Raji (cell line): ENCODE measurements around the gene PKDCC.

ENCODE experiments used
- POLR2A ChIP-seq: IDR thresholded peaks from 2 replicates; pipeline ENCODE4 v1.6.1; 2011; ENCODE audit warnings: low read depth, low read length, control low read depth; ENCODE audit not compliant: insufficient read depth

Gene PKDCC

DNA sequence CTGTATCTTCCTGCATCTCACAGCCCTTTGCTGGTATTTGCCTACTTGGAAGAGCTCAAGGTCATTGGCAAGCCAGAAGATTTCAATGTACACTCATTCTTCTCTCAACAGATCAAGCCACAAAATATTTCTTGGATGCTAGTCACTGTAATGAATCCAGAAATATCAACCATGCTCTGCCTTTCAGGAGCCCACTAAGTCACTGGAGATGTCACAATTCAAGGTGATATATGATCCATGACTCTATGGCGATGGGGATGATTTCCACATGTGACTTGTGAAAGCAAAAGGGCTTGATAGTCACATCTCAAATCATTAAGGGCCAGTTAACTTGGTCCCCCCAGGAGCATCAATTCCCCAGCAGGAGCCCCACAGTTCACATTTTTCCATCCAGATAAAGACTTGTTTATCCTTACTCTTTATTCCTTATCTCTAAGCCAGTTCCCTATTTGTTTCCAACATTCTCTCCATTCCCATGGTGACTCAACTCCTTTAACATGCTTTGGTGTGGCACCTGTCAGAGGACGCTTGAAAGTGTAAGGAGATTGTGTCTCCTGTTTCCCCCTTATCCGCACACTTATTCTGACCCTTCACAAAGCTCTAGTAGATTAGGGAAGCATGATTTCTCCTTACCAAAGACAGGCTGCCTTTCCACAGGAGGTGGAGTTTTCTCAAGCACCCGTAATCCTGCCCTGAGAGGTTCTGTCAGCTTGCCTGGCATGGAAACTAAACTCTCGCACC, 15.8 kb downstream of the PKDCC start:
- no peak for TF ChIP-seq POLR2A

GRCh38 chr2:42064417-42064942, 16.7 kb downstream of the PKDCC start:
- no peak for TF ChIP-seq POLR2A

- TF ChIP-seq POLR2A, result no peak
Measured at GRCh38 chr2:42067521-42067920, 19.7 kb downstream of the PKDCC start.

- no peak for TF ChIP-seq POLR2A
Measured at GRCh38 chr2:42068571-42069178, 20.9 kb downstream of the PKDCC start.

DNA sequence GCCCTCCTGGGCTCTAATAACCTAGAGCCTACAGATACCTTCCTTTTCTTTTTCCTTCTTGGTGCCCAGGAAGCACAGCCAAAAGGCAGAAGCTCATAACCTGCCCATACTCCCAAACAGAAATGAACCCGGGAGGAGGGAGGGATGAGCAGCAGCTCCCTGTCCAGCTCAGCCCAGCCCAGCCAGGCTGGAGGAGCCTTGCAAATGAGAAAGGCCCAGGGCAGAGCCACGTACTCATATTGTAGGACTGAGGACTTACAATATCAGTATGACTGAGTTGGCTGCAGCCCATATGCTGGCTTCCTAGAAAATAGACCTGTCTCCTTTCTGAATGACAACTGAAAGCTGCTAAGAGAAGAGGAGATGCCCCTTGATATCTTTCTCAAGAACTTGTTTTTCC, 21.7 kb downstream of the PKDCC start:
- TF ChIP-seq POLR2A, result no peak

DNA sequence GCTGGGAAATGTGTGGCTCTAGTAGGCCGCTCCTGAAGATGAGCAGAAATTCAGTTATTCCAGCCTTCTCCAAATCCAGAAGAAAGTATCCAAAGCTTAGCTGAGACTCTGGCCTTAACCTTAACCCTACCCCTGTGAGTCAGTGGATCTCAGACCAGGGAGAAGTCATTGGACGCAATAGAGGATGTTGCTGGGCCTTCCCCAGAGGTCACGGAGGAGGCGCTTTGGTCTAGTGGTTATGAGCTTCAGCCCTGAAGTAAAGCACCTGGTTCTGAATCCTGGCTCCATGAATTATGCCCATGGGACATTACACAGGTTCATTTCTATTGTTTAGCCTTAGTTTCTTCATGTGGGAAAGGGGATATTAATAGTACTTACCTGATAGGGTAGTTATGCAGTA, 24.0 kb downstream of the PKDCC start:
- TF ChIP-seq POLR2A, result no peak

- TF ChIP-seq POLR2A, result no peak
Measured at GRCh38 chr2:42072349-42073118, 24.7 kb downstream of the PKDCC start.

GRCh38 chr2:42073739-42074503, 26.1 kb downstream of the PKDCC start:
- no peak for TF ChIP-seq POLR2A

DNA sequence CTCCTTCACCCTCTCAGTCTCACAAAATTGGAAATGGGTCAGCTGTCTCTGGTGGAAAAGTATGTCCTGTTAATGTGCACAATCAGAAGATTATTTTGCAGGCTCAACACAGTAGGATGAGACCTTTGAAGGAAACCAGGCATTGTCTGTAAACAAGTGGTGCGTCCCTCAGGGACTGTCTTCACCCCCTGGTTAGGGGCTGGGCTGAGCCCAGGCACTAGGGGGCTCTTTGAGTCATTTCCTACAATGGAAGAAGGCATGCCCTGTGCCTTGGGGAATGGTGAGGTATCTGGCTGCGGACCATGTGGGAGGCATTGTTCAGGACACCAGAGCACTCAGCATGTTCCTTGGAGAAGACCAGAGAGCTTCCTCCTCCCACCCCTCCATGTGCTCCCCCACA, 26.8 kb downstream of the PKDCC start:
- TF ChIP-seq POLR2A, result no peak

DNA sequence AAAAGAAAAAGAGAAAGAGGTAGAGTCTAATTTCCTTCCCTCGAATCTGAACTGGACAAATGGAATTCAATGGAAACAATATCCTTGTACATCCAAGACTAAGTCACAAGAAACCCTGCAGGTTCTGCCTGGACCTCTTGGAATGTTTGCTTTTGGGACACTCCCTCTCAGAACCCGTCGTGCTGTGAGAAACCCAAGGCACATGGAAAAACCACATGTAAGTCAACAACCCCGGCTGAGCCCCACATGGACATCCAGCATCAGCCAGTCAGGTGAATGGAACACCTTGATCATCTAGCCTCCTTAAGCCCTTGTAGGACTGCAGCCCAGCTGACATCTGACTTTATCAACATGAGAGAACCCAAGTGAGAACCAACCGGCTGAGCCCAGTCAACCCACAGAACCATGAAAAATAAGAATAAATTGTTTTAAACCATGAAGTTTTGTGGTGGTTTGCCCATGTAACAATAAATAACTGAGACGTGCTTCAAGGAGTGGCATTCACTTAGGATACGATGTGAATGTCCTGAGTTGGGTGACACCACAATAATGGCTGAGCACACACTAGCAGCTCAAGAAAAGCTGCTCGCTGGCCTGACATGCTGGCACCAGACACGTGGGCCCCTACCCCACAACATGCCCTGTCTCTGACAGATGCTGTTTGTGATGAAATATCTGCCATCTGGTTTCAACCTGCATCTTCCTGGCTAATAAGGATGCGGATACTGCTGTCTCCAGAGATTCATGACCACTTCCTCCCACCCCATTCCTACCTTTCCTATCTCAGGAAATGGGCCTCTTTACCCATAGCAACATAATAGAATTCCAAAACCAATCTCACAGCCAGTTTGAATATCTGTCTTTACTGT, 28.8 kb downstream of the PKDCC start:
- TF ChIP-seq POLR2A, result no peak

DNA sequence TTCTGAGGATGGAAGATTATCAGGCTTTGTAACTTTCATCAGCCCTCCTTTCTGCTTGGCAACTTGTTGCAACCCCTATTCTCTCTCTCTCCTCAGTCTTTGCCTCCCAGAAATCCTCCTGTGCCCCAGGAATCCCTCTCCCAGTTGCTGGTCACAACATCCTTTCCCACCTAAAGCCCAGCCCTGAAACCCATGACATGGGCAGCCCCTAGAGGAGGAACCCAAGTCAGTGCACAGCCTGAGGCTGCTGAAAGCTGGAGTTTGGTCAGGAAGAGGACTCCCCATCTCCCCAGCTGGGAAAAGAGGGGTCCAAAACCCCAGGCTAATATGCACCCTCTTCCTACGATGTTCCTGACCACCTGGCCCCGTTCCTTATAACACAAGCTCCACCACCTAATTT, 29.5 kb downstream of the PKDCC start:
- TF ChIP-seq POLR2A, result no peak

DNA sequence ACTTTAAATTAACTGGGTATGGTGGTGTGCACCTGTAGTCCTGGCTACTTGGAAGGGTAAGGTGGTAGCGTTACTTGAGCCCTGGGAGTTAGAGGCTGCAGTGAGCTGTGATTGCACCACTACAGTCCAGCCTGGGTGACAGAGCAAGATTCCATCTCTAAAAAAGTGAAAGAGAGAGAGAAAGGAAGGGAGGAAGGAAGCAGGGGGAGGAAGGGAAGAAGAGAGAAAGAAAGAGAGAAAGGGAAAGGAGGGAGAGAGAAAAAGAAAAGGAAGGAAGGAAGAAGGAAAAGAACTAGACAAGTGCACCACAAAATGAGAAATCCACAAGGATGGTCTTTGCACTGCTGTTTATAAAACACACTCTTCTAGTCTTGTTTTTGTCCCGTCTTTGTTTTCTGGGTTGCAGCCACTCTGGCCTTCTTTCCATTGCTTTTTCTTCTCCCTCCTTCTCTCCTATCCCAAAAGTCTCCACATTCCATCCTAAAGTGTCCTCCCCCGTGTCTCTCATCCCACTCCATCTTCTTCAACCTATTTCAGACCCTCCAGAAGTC, 32.0 kb downstream of the PKDCC start:
- no peak for TF ChIP-seq POLR2A

GRCh38 chr2:42082016-42082415, 34.2 kb downstream of the PKDCC start:
- TF ChIP-seq POLR2A, result no peak

DNA sequence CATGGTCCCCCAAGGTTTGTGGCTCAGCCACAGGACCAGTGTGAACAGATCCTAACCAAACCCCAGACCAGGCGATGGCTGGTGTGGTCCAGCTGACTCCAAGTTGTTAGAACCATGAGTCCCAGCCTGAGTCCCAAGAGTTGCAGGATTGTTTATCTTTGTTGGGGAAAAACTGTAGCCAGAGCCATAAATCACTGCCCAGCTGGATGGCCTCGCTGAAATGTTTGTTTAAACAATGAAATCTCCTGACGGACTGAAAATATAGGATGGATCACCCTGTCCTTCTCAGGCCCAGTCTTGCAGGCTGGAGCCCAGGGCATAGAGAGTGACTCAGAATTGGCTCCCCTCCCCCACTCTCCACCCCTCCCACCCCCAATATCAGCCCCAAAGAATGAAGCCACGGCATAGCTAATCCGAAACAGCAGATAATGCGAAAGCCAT, 36.4 kb downstream of the PKDCC start:
- no peak for TF ChIP-seq POLR2A
